Dermis microvascular lymphatic vessel endothelial cell (primary cell): Measurements from ENCODE around the gene LIN28A. TPM values are rescaled to one million over a fixed set of nuclear protein-coding genes. Genes with fewer than 3 reads are reported as not detected.

Experiments
- DNase-seq, 2 donors: peaks; one replicate each; pipeline versions ENCODE4 v3.0.0 to v3.0.0-alpha.2; 2010; ENCODE audit warnings: low read depth in 2 of 2
- total RNA-seq: library from RNA; depleted of rRNA; stranded (reverse); fragments of >200 nt; gene quantifications from 2 replicates; pipeline ENCODE4 v1.2.1, GENCODE V29; 2014

The LIN28A gene
- total RNA-seq, 1 donor from 2014 or later, result not detected

- no peak for DNase-seq
Measured at GRCh38 chr1:26478988-26479387, 68.4 kb downstream of the LIN28A start.

Other genes with a start within 250 kb of the LIN28A start
- gene C1orf232, start 241.9 kb upstream of the LIN28A start, total RNA-seq, result not detected in 2 replicates
- 19.3 and 23.5 TPM in 2 replicates for gene ZNF593, start 240.9 kb upstream of the LIN28A start, total RNA-seq
- gene ZNF593OS, start 239.0 kb upstream of the LIN28A start, total RNA-seq, result not detected in 2 replicates
- gene CNKSR1, start 233.3 kb upstream of the LIN28A start, total RNA-seq, result not detected in 2 replicates
- not detected in 2 replicates for gene CATSPER4, start 220.2 kb upstream of the LIN28A start, total RNA-seq
- 5.3 and 6.7 TPM in 2 replicates for gene CEP85, start 176.6 kb upstream of the LIN28A start, total RNA-seq
- gene SH3BGRL3, start 130.7 kb upstream of the LIN28A start, total RNA-seq, result 17.5 and 25.9 TPM in 2 replicates
- gene UBXN11, start 104.2 kb upstream of the LIN28A start, total RNA-seq, result 1.7 and 2.7 TPM in 2 replicates
- not detected in 2 replicates for gene CD52, start 92.9 kb upstream of the LIN28A start, total RNA-seq
- 0.25 and 0.51 TPM in 2 replicates for gene CRYBG2, start 56.7 kb upstream of the LIN28A start, total RNA-seq
- not detected in 2 replicates for gene ZNF683, start 38.1 kb upstream of the LIN28A start, total RNA-seq
- 21.2 and 27.4 TPM in 2 replicates for gene DHDDS, start 21.5 kb downstream of the LIN28A start, total RNA-seq
- gene HMGN2, start 61.6 kb downstream of the LIN28A start, total RNA-seq, result 130 and 209 TPM in 2 replicates
- gene RPS6KA1, start 118.9 kb downstream of the LIN28A start, total RNA-seq, result 12.4 and 15.9 TPM in 2 replicates